ENCODE measurements around the gene HIRIP3.

DNA sequence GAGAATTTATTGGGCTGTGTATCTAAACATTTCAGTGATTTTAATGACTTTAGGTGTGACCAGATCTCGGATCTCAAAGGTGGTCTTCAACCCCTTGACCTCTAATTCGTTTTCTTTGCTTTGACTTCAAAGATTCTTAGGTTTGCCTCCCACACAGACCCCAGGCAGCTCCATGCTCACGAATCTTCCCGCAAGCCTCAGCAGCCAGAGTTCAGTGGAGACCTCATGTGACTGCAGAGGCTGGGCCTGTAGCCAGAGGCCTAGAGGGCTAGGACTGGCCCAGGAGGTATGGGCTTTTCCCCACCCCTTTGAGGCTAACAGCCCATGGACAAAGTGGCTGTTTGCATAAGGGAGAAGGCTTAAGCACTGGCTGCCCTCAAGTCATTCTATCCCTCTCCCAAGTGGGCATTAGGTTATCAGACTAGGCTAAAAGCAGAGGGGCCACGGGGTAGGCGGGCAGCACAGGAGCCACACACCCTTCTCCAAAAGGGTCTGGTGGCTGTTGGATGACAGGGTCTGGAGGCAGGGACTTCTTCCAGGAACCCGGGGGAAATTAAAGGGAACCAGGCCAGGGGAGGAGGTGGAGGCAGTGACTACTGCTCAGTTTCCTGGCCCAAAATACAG is 3.0 kb downstream of the HIRIP3 start:
- no peak for TF ChIP-seq POLR2AphosphoS5 (IDR thresholded peaks at IDR 0.05; ENCODE audit: low read depth, low read length)
- TF ChIP-seq, protein P1, sequence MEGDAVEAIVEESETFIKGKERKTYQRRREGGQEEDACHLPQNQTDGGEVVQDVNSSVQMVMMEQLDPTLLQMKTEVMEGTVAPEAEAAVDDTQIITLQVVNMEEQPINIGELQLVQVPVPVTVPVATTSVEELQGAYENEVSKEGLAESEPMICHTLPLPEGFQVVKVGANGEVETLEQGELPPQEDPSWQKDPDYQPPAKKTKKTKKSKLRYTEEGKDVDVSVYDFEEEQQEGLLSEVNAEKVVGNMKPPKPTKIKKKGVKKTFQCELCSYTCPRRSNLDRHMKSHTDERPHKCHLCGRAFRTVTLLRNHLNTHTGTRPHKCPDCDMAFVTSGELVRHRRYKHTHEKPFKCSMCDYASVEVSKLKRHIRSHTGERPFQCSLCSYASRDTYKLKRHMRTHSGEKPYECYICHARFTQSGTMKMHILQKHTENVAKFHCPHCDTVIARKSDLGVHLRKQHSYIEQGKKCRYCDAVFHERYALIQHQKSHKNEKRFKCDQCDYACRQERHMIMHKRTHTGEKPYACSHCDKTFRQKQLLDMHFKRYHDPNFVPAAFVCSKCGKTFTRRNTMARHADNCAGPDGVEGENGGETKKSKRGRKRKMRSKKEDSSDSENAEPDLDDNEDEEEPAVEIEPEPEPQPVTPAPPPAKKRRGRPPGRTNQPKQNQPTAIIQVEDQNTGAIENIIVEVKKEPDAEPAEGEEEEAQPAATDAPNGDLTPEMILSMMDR (IDR thresholded peaks at IDR 0.05) = no peak
- TF ChIP-seq, protein P2, sequence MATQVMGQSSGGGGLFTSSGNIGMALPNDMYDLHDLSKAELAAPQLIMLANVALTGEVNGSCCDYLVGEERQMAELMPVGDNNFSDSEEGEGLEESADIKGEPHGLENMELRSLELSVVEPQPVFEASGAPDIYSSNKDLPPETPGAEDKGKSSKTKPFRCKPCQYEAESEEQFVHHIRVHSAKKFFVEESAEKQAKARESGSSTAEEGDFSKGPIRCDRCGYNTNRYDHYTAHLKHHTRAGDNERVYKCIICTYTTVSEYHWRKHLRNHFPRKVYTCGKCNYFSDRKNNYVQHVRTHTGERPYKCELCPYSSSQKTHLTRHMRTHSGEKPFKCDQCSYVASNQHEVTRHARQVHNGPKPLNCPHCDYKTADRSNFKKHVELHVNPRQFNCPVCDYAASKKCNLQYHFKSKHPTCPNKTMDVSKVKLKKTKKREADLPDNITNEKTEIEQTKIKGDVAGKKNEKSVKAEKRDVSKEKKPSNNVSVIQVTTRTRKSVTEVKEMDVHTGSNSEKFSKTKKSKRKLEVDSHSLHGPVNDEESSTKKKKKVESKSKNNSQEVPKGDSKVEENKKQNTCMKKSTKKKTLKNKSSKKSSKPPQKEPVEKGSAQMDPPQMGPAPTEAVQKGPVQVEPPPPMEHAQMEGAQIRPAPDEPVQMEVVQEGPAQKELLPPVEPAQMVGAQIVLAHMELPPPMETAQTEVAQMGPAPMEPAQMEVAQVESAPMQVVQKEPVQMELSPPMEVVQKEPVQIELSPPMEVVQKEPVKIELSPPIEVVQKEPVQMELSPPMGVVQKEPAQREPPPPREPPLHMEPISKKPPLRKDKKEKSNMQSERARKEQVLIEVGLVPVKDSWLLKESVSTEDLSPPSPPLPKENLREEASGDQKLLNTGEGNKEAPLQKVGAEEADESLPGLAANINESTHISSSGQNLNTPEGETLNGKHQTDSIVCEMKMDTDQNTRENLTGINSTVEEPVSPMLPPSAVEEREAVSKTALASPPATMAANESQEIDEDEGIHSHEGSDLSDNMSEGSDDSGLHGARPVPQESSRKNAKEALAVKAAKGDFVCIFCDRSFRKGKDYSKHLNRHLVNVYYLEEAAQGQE (IDR thresholded peaks at IDR 0.05; ENCODE audit: insufficient read depth in 1 of 2, low read depth in 2 of 2, low read length in 1 of 2) = no peak

All from Panc1 (cell line).